GM18499 (cell line): Measurements from ENCODE around the gene WSCD2.

Experiments
- ATAC-seq: cut with Tn5 transposase; IDR thresholded peaks from one replicate; pipeline ENCODE4 v1.9.1; 2021; ENCODE audit warnings: moderate number of reproducible peaks; ENCODE audit not compliant: insufficient read depth, unreplicated experiment

The WSCD2 gene

GRCh38 chr12:108126212-108126611 lies 2.9 kb upstream of the WSCD2 start:
- no peak for ATAC-seq

GRCh38 chr12:108126990-108127501 lies 2.0 kb upstream of the WSCD2 start:
- no peak for ATAC-seq

- ATAC-seq, result no peak
Measured at GRCh38 chr12:108127654-108128053, 1.4 kb upstream of the WSCD2 start.

- no peak for ATAC-seq
Measured at GRCh38 chr12:108128221-108129016, 669 bp upstream of the WSCD2 start.

- no peak for ATAC-seq
Measured at GRCh38 chr12:108131035-108131434, 1.9 kb downstream of the WSCD2 start.

GRCh38 chr12:108131657-108132126 lies 2.6 kb downstream of the WSCD2 start:
- ATAC-seq, result no peak

GRCh38 chr12:108133482-108133881 lies 4.4 kb downstream of the WSCD2 start:
- ATAC-seq, result no peak

- no peak for ATAC-seq
Measured at GRCh38 chr12:108134744-108135143, 5.7 kb downstream of the WSCD2 start.

- no peak for ATAC-seq
Measured at GRCh38 chr12:108135627-108136026, 6.5 kb downstream of the WSCD2 start.

- ATAC-seq, result no peak
Measured at GRCh38 chr12:108136697-108137096, 7.6 kb downstream of the WSCD2 start.

- no peak for ATAC-seq
Measured at GRCh38 chr12:108139454-108139853, 10.4 kb downstream of the WSCD2 start.

- ATAC-seq, result no peak
Measured at GRCh38 chr12:108140501-108140900, 11.4 kb downstream of the WSCD2 start.

- ATAC-seq, result no peak
Measured at GRCh38 chr12:108141600-108142130, 12.6 kb downstream of the WSCD2 start.

- ATAC-seq, result no peak
Measured at GRCh38 chr12:108143144-108143543, 14.1 kb downstream of the WSCD2 start.

- no peak for ATAC-seq
Measured at GRCh38 chr12:108144080-108144479, 15.0 kb downstream of the WSCD2 start.

- no peak for ATAC-seq
Measured at GRCh38 chr12:108145011-108145410, 15.9 kb downstream of the WSCD2 start.

- ATAC-seq, result no peak
Measured at GRCh38 chr12:108146035-108146893, 17.2 kb downstream of the WSCD2 start.

- ATAC-seq, result no peak
Measured at GRCh38 chr12:108147279-108147678, 18.2 kb downstream of the WSCD2 start.

- ATAC-seq, result no peak
Measured at GRCh38 chr12:108148521-108149074, 19.5 kb downstream of the WSCD2 start.

GRCh38 chr12:108150436-108150835 lies 21.3 kb downstream of the WSCD2 start:
- ATAC-seq, result no peak
